A549 (cell line): ENCODE measurements around the gene RGS6. TPM values are rescaled to one million over a fixed set of nuclear protein-coding genes. Genes with fewer than 3 reads are reported as not detected.
A peak's percentile ranks its signal among the peaks of the same experiment; 100 is the strongest.

Source experiments
- ATAC-seq, 2 experiments: fragments of 200-7000 bp in 1 of 2; fragments of >200 bp in 1 of 2; cut with Nextera tagmentation in 1 of 2; cut with Tn5 transposase in 1 of 2; 3 replicates each; pipeline versions ENCODE4 v1.8.0 to v1.9.1; 2018 to 2020; ENCODE audit warnings: mild to moderate bottlenecking in 1 of 2, moderate library complexity in 1 of 2
- CTCF ChIA-PET: fragments of 300-600 bp; sonication (Branson Sonifier 250); formaldehyde crosslinking; extraction: SDS; loops from one replicate; lab custom pipeline; 2021; ENCODE audit warnings: antibody characterized with exemption, inconsistent platforms; lab: Yijun Ruan, JAX
- POLR2A ChIA-PET: fragments of 350-600 bp; formaldehyde crosslinking; extraction: SDS; loops from one replicate; lab custom pipeline; 2021; ENCODE audit warnings: antibody characterized with exemption, inconsistent platforms; lab: Yijun Ruan, JAX
- DNase-seq, 2 experiments: peaks; one replicate each; pipeline versions ENCODE4 v3.0.0 to v3.0.0-alpha.2; 2011 to 2016; ENCODE audit warnings: low read depth in 1 of 2, low spot score in 1 of 2
- FAIRE-seq: peaks from 2 replicates; lab custom pipeline; 2011; peaks lifted over from hg19 to GRCh38; lab: Jason Lieb, UNC
- H3K27ac ChIP-seq, 2 experiments: fragments of >200 bp; sonication (Bioruptor Twin); formaldehyde crosslinking; 3 replicates each; pipeline ENCODE4 v1.5.1; 2016 to 2017
- H3K4me1 ChIP-seq: fragments of >200 bp; sonication (Bioruptor Twin); formaldehyde crosslinking; 3 replicates; pipeline ENCODE4 v1.6.1; 2016
- H3K4me2 ChIP-seq: fragments of >200 bp; sonication (Bioruptor Twin); formaldehyde crosslinking; 3 replicates; pipeline ENCODE4 v1.6.1; 2016
- H3K4me3 ChIP-seq: fragments of >200 bp; sonication (Bioruptor Twin); formaldehyde crosslinking; 3 replicates; pipeline ENCODE4 v1.5.1; 2016
- H3K9me3 ChIP-seq: fragments of >200 bp; sonication (Bioruptor Twin); formaldehyde crosslinking; 3 replicates; pipeline ENCODE4 v1.6.1; 2016
- BCL3 ChIP-seq: fragments of >200 bp; sonication (Bioruptor Twin); formaldehyde crosslinking; IDR thresholded peaks from 3 replicates; pipeline ENCODE4 v1.6.1; 2016
- BHLHE40 ChIP-seq: IDR thresholded peaks from 2 replicates; pipeline ENCODE4 v1.6.1; 2012; ENCODE audit warnings: low read depth, low read length, inconsistent platforms
- CBX8 ChIP-seq: fragments of 200-600 bp; sonication (generic); IDR thresholded peaks from 2 replicates; pipeline ENCODE4 v1.6.1; 2016
- CEBPB ChIP-seq, 2 experiments: fragments of >200 bp in 1 of 2; sonication (Bioruptor Twin) in 1 of 2; formaldehyde crosslinking in 1 of 2; IDR thresholded peaks; 2 replicates each; pipeline ENCODE4 v1.6.1; 2012 to 2016
- CHD4 ChIP-seq: fragments of 200-600 bp; sonication (generic); IDR thresholded peaks from 2 replicates; pipeline ENCODE4 v1.6.1; 2016; ENCODE audit warnings: antibody characterized with exemption, mild to moderate bottlenecking, borderline replicate concordance
- EHF ChIP-seq: fragments of 250-450 bp; sonication (Bioruptor Pico); IDR thresholded peaks from 2 replicates; pipeline ENCODE4 v1.5.0; 2020; ENCODE audit warnings: mild to moderate bottlenecking
- EHMT2 ChIP-seq: fragments of 200-600 bp; sonication (generic); IDR thresholded peaks from 2 replicates; pipeline ENCODE4 v1.6.1; 2016; ENCODE audit warnings: antibody characterized with exemption, low read depth, mild to moderate bottlenecking, moderate library complexity
- EP300 ChIP-seq, 2 experiments: fragments of >200 bp; sonication (Bioruptor Twin); formaldehyde crosslinking; IDR thresholded peaks; 2 replicates in 1 of 2; 3 replicates in 1 of 2; pipeline ENCODE4 v1.6.1; 2016 to 2017
- FOSB ChIP-seq: fragments of 250-450 bp; sonication (Bioruptor Pico); IDR thresholded peaks from 2 replicates; pipeline ENCODE4 v1.5.0; 2020; ENCODE audit warnings: mild to moderate bottlenecking, moderate library complexity
- FOXS1 ChIP-seq: fragments of 250-450 bp; sonication (Bioruptor Pico); IDR thresholded peaks from 2 replicates; pipeline ENCODE4 v1.5.0; 2020; ENCODE audit warnings: mild to moderate bottlenecking, moderate library complexity
- HEYL ChIP-seq: fragments of 250-450 bp; sonication (Bioruptor Pico); IDR thresholded peaks from 2 replicates; pipeline ENCODE4 v1.8.0; 2021; ENCODE audit warnings: mild to moderate bottlenecking, moderate library complexity
- HOXB13 ChIP-seq: fragments of 250-450 bp; sonication (Bioruptor Pico); IDR thresholded peaks from 2 replicates; pipeline ENCODE4 v1.5.0; 2020; ENCODE audit warnings: low read depth, mild to moderate bottlenecking, moderate library complexity
- JUN ChIP-seq, 2 experiments: fragments of >200 bp; sonication (Bioruptor Twin); formaldehyde crosslinking; IDR thresholded peaks; 2 replicates in 1 of 2; 3 replicates in 1 of 2; pipeline ENCODE4 v1.6.1; 2016 to 2017
- MAZ ChIP-seq: fragments of 150-350 bp; IDR thresholded peaks from 2 replicates; pipeline ENCODE4 v1.6.1; 2014; ENCODE audit warnings: antibody characterized with exemption, low read depth, low read length, borderline replicate concordance
- MYC ChIP-seq: IDR thresholded peaks from 2 replicates; pipeline ENCODE4 v1.6.1; 2012; ENCODE audit warnings: mild to moderate bottlenecking, inconsistent platforms, low read length, improper control_type of control experiment, borderline replicate concordance
- PBX3 ChIP-seq: IDR thresholded peaks from 2 replicates; pipeline ENCODE4 v1.6.1; 2012
- POLR2A ChIP-seq: IDR thresholded peaks from 2 replicates; pipeline ENCODE4 v1.6.1; 2012; ENCODE audit warnings: mild to moderate bottlenecking, low read length
- RARB ChIP-seq: fragments of 250-450 bp; sonication (Bioruptor Pico); IDR thresholded peaks from 2 replicates; pipeline ENCODE4 v1.8.0; 2021; ENCODE audit warnings: mild to moderate bottlenecking, moderate library complexity
- SREBF2 ChIP-seq: fragments of 450-650 bp; IDR thresholded peaks from 2 replicates; pipeline ENCODE4 v1.6.1; 2014; ENCODE audit warnings: mild to moderate bottlenecking, moderate library complexity
- TFCP2L1 ChIP-seq: fragments of 250-450 bp; sonication (Bioruptor Pico); IDR thresholded peaks from 2 replicates; pipeline ENCODE4 v1.5.0; 2021; ENCODE audit warnings: mild to moderate bottlenecking
- ZSCAN20 ChIP-seq: fragments of 250-450 bp; sonication (Bioruptor Pico); IDR thresholded peaks from 2 replicates; pipeline ENCODE4 v1.8.0; 2022; ENCODE audit warnings: mild to moderate bottlenecking, moderate library complexity
- WGBS: methylation state at CpG from one replicate; pipeline ENCODE4 v1.1.6; 2017; ENCODE audit errors: missing lambda C conversion rate; 5-methylcytosine and 5-hydroxymethylcytosine counted together
- polyA plus RNA-seq, 4 experiments: library from polyadenylated mRNA; depleted of rRNA in 3 of 4; stranded (reverse); fragments of >200 nt; fragmentation: RNase III in 1 of 4; extraction: RNeasy Plus Mini Kit Qiagen cat#74134 plus additional on column Dnase treatment in 1 of 4; gene quantifications; 2 replicates in 3 of 4; 3 replicates in 1 of 4; pipeline ENCODE4 v1.2.3, GENCODE V29; 2011 to 2017
- TF ChIP-seq, protein P1 (sequence below): fragments of 150-350 bp; IDR thresholded peaks from 2 replicates; pipeline ENCODE4 v1.6.1; 2014; ENCODE audit warnings: low read depth, mild to moderate bottlenecking, low read length

RGS6 gene
- polyA plus RNA-seq, 2 of the 4 experiments (the other 2 are of a cell fraction) = not detected

- Histone ChIP-seq H3K4me2 (no peak overlapping the region), H3K9me3 (no peaks in the 10 kb centered on the region), H3K4me3 (no peak overlapping the region), H3K4me1 (peaks cover 19% of the 10 kb centered on the region), H3K27ac (no peak overlapping the region)
- no peak for TF ChIP-seq EHF (CRISPR knock-in tag)
- TF ChIP-seq CHD4 = no peak
- no peak for TF ChIP-seq FOXS1 (CRISPR knock-in tag)
- TF ChIP-seq, protein P1, sequence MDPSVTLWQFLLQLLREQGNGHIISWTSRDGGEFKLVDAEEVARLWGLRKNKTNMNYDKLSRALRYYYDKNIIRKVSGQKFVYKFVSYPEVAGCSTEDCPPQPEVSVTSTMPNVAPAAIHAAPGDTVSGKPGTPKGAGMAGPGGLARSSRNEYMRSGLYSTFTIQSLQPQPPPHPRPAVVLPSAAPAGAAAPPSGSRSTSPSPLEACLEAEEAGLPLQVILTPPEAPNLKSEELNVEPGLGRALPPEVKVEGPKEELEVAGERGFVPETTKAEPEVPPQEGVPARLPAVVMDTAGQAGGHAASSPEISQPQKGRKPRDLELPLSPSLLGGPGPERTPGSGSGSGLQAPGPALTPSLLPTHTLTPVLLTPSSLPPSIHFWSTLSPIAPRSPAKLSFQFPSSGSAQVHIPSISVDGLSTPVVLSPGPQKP = no peak
- TF ChIP-seq CEBPB (IDR thresholded peaks at IDR 0.05) = no peak
- POLR2A ChIA-PET = no interaction called here
- FAIRE-seq = no peak
- no peak for DNase-seq
- CTCF ChIA-PET = no interaction called here
- no peak for ATAC-seq
- WGBS = 76% methylated on average over 18 of the region's 18 CpGs
Measured at GRCh38 chr14:72605096-72605920, 673.1 kb downstream of the RGS6 start.

- no peak overlapping the region for H3K4me3 ChIP-seq
- ChIA-PET CTCF (no interaction called here), POLR2A (no interaction called here)
- TF ChIP-seq EHF (CRISPR knock-in tag) (no peak), RARB (no peak)
- no peak overlapping the region for H3K4me2 ChIP-seq
- WGBS = 63% methylated on average over 3 of the region's 3 CpGs
- ATAC-seq = no peak
- no peak for DNase-seq
- no peak overlapping the region for H3K27ac ChIP-seq
- H3K4me1 ChIP-seq = peaks cover 19% of the 10 kb centered on the region
- FAIRE-seq = no peak
- H3K9me3 ChIP-seq = no peaks in the 10 kb centered on the region
Measured at GRCh38 chr14:72605921-72606220, 673.6 kb downstream of the RGS6 start.

DNA sequence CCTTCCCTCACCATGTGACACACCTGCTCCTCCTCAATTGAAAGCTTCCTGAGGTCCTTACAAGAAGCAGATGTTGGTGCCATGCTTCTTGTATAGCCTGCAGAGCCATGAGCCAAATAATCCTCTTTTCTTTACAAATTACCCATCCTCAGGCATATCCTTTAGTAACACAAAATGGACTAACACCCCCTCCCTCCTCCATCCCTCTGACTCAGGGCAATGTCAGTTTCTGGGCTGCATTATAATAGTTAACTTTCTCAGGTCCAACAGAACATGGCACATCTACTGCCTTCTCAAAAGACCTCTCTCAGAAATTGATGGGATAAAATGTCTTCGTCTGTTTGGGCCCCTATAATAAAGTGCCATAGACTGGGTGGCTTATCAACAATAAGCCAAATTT lies 674.6 kb downstream of the RGS6 start:
- DNase-seq (no peak), FAIRE-seq (no peak)
- H3K4me3 ChIP-seq = no peak overlapping the region

DNA sequence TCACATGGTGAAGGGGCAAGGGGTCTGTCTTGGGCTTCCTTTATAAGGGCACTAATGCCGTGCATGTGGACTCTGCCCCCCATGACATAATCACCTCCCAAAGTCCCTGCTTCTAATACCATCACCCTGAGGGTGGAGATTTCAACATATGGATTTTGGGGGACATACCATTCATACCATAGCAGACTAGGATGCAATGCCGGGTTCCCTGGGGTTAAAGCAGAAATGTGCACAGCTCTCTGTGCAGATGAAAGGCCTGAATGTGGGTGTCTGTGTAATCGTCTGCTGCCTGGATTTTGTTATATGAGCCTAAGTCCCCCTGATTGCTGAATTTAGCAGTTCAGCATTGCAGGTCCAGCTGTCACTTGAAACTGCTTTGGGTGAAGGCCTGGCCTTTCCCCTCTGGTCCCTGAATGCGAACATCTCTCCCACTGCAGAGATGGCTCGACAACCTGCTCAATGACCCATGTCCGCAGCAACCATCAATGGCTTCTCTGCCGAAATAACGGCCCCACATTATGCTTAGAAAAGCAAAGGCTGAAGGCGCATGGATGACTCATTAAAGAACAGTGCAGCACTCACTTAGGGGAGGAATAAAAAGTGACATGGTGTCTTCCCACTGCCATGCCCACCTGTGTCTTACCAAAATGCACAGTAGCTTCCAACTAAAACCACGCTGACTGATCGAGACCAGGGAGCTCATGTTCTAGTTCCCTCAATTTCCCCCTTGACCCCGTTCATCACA lies 675.3 kb downstream of the RGS6 start:
- no peak for ATAC-seq
- POLR2A ChIA-PET = interaction anchor here (1.0 kb wide), 1 partner anchor 10 kb away, joined by 3 read pairs; no protein-coding TSS in a partner anchor
- no peaks in the 10 kb centered on the region for H3K9me3 ChIP-seq
- peak overlapping the region; percentile 52 to 82; a peak in 5 of 6 replicates for H3K27ac ChIP-seq
- FAIRE-seq = no peak
- peak overlapping the region; percentile 31 for H3K4me2 ChIP-seq
- CTCF ChIA-PET = interaction anchor here (1.2 kb wide), 1 partner anchor 297 kb away, joined by 4 read pairs; no protein-coding TSS in a partner anchor
- H3K4me1 ChIP-seq = peaks cover 19% of the 10 kb centered on the region
- TF ChIP-seq HEYL (CRISPR knock-in tag) (no peak), MYC (no peak), FOSB (CRISPR knock-in tag) (no peak), EP300 (IDR thresholded peaks at IDR 0.05) (no peak), BHLHE40 (no peak), BCL3 (no peak), TFCP2L1 (CRISPR knock-in tag) (no peak), CEBPB (IDR thresholded peaks at IDR 0.05) (no peak), ZSCAN20 (CRISPR knock-in tag) (no peak), EHMT2 (no peak), PBX3 (no peak), CHD4 (no peak), POLR2A (no peak), CBX8 (no peak), JUN (IDR thresholded peaks at IDR 0.05) (no peak)
- 76% methylated on average over 12 of the region's 12 CpGs for WGBS
- DNase-seq = no peak
- H3K4me3 ChIP-seq = no peak overlapping the region

More for the DNA sequence above, 674.6 kb downstream of the RGS6 start:
- Histone ChIP-seq H3K4me1 (peaks cover 19% of the 10 kb centered on the region), H3K4me2 (no peak overlapping the region), H3K27ac (no peak overlapping the region), H3K9me3 (no peaks in the 10 kb centered on the region)
- ChIA-PET POLR2A (no interaction called here), CTCF (no interaction called here)
- no peak for ATAC-seq
- TF ChIP-seq CBX8 = no peak
- no peak for TF ChIP-seq MAZ
- no peak for TF ChIP-seq HOXB13 (CRISPR knock-in tag)
- TF ChIP-seq POLR2A = no peak
- no peak for TF ChIP-seq SREBF2
- TF ChIP-seq EHMT2 = no peak
- WGBS = 72% methylated on average over 1 of the region's 1 CpG
